HEK293 (cell line): ENCODE results near the gene CFAP99.

Experiments used
- CTCF ChIA-PET: fragments of 350-600 bp; formaldehyde crosslinking; extraction: SDS; loops from one replicate; lab custom pipeline; 2021; ENCODE audit warnings: antibody characterized with exemption; lab: Yijun Ruan, JAX
- POLR2A ChIA-PET: fragments of 300-600 bp; formaldehyde crosslinking; extraction: SDS; loops from one replicate; lab custom pipeline; 2020; ENCODE audit warnings: antibody characterized with exemption, inconsistent platforms; lab: Yijun Ruan, JAX
- H3K27ac ChIP-seq: fragments of 200-500 bp; sonication (Bioruptor generic); 2 replicates; pipeline ENCODE4 v1.5.1; 2014; ENCODE audit warnings: low read depth, low read length, control low read depth, inconsistent platforms; ENCODE audit errors: extremely low read depth
- H3K36me3 ChIP-seq, 2 experiments: fragments of 200-500 bp in 1 of 2; sonication (Bioruptor generic) in 1 of 2; 1 replicate in 1 of 2; 2 replicates in 1 of 2; pipeline ENCODE4 v1.5.1; 2014 to 2017; ENCODE audit warnings: inconsistent platforms in 2 of 2, low read length in 2 of 2; ENCODE audit not compliant: control insufficient read depth in 2 of 2, insufficient read depth in 1 of 2
- H3K4me1 ChIP-seq: fragments of 200-500 bp; sonication (Bioruptor generic); 2 replicates; pipeline ENCODE4 v1.5.1; 2014; ENCODE audit warnings: mild to moderate bottlenecking, low read length, inconsistent platforms; ENCODE audit not compliant: control insufficient read depth, insufficient read depth
- H3K4me3 ChIP-seq: 2 replicates; pipeline ENCODE4 v1.5.1; 2011; ENCODE audit warnings: low read depth, mild to moderate bottlenecking, control low read depth, low read length, moderate library complexity
- H3K9me3 ChIP-seq: fragments of 200-500 bp; sonication (Bioruptor generic); 2 replicates; pipeline ENCODE4 v1.5.1; 2014; ENCODE audit warnings: low read depth, low read length, inconsistent platforms; ENCODE audit not compliant: control insufficient read depth, insufficient read depth
- GLIS1 ChIP-seq: fragments of 450-650 bp; formaldehyde crosslinking; IDR thresholded peaks from 2 replicates; pipeline ENCODE4 v1.5.1; 2016; ENCODE audit warnings: missing biosample characterization, missing genetic modification characterization
- KLF1 ChIP-seq: fragments of 450-650 bp; formaldehyde crosslinking; IDR thresholded peaks from 2 replicates; pipeline ENCODE4 v1.5.1; 2016; ENCODE audit warnings: missing biosample characterization, missing genetic modification characterization
- MYNN ChIP-seq: fragments of 450-650 bp; formaldehyde crosslinking; IDR thresholded peaks from 2 replicates; pipeline ENCODE4 v1.5.1; 2016; ENCODE audit warnings: missing biosample characterization, missing genetic modification characterization, borderline replicate concordance
- SP7 ChIP-seq: fragments of 450-650 bp; formaldehyde crosslinking; IDR thresholded peaks from 2 replicates; pipeline ENCODE4 v1.5.1; 2016; ENCODE audit warnings: missing biosample characterization, missing genetic modification characterization
- ZBTB1 ChIP-seq: fragments of 450-650 bp; formaldehyde crosslinking; IDR thresholded peaks from 2 replicates; pipeline ENCODE4 v1.5.1; 2016; ENCODE audit warnings: missing biosample characterization, missing genetic modification characterization
- ZBTB17 ChIP-seq: fragments of 450-650 bp; formaldehyde crosslinking; IDR thresholded peaks from 2 replicates; pipeline ENCODE4 v1.5.1; 2016; ENCODE audit warnings: missing biosample characterization, missing genetic modification characterization
- ZEB2 ChIP-seq: fragments of 450-650 bp; formaldehyde crosslinking; IDR thresholded peaks from 2 replicates; pipeline ENCODE4 v1.5.1; 2016; ENCODE audit warnings: missing biosample characterization, missing genetic modification characterization
- ZNF121 ChIP-seq: fragments of 450-650 bp; formaldehyde crosslinking; IDR thresholded peaks from 2 replicates; pipeline ENCODE4 v1.5.1; 2016; ENCODE audit warnings: missing biosample characterization, missing genetic modification characterization
- ZNF266 ChIP-seq: fragments of 450-650 bp; formaldehyde crosslinking; IDR thresholded peaks from 2 replicates; pipeline ENCODE4 v1.5.1; 2016; ENCODE audit warnings: missing biosample characterization, missing genetic modification characterization, low read depth
- ZNF350 ChIP-seq: fragments of 450-650 bp; formaldehyde crosslinking; IDR thresholded peaks from 2 replicates; pipeline ENCODE4 v1.5.0; 2017; ENCODE audit warnings: missing biosample characterization, mild to moderate bottlenecking, missing genetic modification characterization
- ZNF501 ChIP-seq: fragments of 450-650 bp; formaldehyde crosslinking; IDR thresholded peaks from 2 replicates; pipeline ENCODE4 v1.5.1; 2016; ENCODE audit warnings: missing biosample characterization, missing genetic modification characterization
- ZNF654 ChIP-seq: fragments of 450-650 bp; formaldehyde crosslinking; IDR thresholded peaks from 2 replicates; pipeline ENCODE4 v1.5.1; 2016; ENCODE audit warnings: low read depth, missing biosample characterization, missing genetic modification characterization
- ZNF768 ChIP-seq: fragments of 450-650 bp; formaldehyde crosslinking; IDR thresholded peaks from 2 replicates; pipeline ENCODE4 v1.5.1; 2018; ENCODE audit warnings: missing biosample characterization, mild to moderate bottlenecking, missing genetic modification characterization
- TF ChIP-seq, protein P1 (sequence below): fragments of 450-650 bp; formaldehyde crosslinking; IDR thresholded peaks from 2 replicates; pipeline ENCODE4 v1.5.1; 2016; ENCODE audit warnings: missing biosample characterization, missing genetic modification characterization, low read depth
- TF ChIP-seq, protein P2 (sequence below): fragments of 450-650 bp; formaldehyde crosslinking; IDR thresholded peaks from 2 replicates; pipeline ENCODE4 v1.5.1; 2016; ENCODE audit warnings: missing biosample characterization, missing genetic modification characterization
- TF ChIP-seq, protein P3 (sequence below): fragments of 450-650 bp; formaldehyde crosslinking; IDR thresholded peaks from 2 replicates; pipeline ENCODE4 v1.5.1; 2016; ENCODE audit warnings: missing biosample characterization, missing genetic modification characterization, borderline replicate concordance
- TF ChIP-seq, protein P4 (sequence below): fragments of 450-650 bp; formaldehyde crosslinking; IDR thresholded peaks from 2 replicates; pipeline ENCODE4 v1.5.1; 2017; ENCODE audit warnings: missing biosample characterization, mild to moderate bottlenecking, missing genetic modification characterization, moderate library complexity
- TF ChIP-seq, protein P5 (sequence below): fragments of 450-650 bp; formaldehyde crosslinking; IDR thresholded peaks from 2 replicates; pipeline ENCODE4 v1.5.1; 2016; ENCODE audit warnings: missing biosample characterization, missing genetic modification characterization
- TF ChIP-seq, protein P6 (sequence below): fragments of 450-650 bp; formaldehyde crosslinking; IDR thresholded peaks from 2 replicates; pipeline ENCODE4 v1.5.1; 2016; ENCODE audit warnings: missing biosample characterization, missing genetic modification characterization

CFAP99 gene

DNA sequence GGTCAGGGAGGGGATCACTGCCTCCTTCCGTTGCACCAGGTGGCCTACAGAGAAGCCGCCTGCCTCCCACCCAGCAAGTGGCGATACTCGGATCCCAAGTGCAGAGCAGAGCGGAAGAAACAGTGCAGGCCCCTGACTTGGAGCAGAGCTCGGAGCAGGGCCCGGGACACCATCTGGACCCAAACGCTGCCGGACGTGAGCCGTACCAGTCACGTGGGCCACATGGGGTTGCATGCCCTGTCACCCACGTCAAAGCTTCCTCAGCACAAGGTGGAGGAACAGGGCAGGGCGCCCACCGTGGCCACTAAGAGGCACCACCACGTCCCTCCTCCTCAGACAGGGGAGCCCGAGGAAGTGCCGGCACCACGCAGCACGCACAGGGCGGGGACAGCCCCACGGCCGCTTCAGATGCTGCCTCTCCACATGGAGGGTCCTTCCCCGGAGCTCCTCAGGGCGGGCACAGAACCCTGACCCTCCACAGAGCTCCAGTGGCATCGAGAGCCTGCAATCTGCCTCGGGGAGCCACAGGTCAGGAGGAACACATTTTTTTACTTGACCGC is 19.0 kb upstream of the CFAP99 start:
- Histone ChIP-seq H3K36me3 (no peaks in the 10 kb centered on the region), H3K27ac (no peak overlapping the region), H3K4me1 (no peaks in the 10 kb centered on the region), H3K9me3 (no peaks in the 10 kb centered on the region), H3K4me3 (no peak overlapping the region)
- TF ChIP-seq MYNN (no peak), ZNF266 (tag by site-specific recombination) (no peak), ZNF350 (tag by site-specific recombination) (no peak), ZBTB17 (tag by site-specific recombination) (no peak), SP7 (tag by site-specific recombination) (no peak), ZNF654 (no peak), ZEB2 (tag by site-specific recombination) (no peak), ZBTB1 (tag by site-specific recombination) (no peak), ZNF121 (tag by site-specific recombination) (no peak)
- TF ChIP-seq, protein P1, sequence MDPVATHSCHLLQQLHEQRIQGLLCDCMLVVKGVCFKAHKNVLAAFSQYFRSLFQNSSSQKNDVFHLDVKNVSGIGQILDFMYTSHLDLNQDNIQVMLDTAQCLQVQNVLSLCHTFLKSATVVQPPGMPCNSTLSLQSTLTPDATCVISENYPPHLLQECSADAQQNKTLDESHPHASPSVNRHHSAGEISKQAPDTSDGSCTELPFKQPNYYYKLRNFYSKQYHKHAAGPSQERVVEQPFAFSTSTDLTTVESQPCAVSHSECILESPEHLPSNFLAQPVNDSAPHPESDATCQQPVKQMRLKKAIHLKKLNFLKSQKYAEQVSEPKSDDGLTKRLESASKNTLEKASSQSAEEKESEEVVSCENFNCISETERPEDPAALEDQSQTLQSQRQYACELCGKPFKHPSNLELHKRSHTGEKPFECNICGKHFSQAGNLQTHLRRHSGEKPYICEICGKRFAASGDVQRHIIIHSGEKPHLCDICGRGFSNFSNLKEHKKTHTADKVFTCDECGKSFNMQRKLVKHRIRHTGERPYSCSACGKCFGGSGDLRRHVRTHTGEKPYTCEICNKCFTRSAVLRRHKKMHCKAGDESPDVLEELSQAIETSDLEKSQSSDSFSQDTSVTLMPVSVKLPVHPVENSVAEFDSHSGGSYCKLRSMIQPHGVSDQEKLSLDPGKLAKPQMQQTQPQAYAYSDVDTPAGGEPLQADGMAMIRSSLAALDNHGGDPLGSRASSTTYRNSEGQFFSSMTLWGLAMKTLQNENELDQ (tag by site-specific recombination): no peak
- TF ChIP-seq, protein P2, sequence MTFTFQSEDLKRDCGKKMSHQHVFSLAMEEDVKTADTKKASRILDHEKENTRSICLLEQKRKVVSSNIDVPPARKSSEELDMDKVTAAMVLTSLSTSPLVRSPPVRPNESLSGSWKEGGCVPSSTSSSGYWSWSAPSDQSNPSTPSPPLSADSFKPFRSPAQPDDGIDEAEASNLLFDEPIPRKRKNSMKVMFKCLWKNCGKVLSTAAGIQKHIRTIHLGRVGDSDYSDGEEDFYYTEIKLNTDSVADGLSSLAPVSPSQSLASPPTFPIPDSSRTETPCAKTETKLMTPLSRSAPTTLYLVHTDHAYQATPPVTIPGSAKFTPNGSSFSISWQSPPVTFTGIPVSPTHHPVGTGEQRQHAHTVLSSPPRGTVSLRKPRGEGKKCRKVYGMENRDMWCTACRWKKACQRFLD (tag by site-specific recombination): no peak
- TF ChIP-seq, protein P3, sequence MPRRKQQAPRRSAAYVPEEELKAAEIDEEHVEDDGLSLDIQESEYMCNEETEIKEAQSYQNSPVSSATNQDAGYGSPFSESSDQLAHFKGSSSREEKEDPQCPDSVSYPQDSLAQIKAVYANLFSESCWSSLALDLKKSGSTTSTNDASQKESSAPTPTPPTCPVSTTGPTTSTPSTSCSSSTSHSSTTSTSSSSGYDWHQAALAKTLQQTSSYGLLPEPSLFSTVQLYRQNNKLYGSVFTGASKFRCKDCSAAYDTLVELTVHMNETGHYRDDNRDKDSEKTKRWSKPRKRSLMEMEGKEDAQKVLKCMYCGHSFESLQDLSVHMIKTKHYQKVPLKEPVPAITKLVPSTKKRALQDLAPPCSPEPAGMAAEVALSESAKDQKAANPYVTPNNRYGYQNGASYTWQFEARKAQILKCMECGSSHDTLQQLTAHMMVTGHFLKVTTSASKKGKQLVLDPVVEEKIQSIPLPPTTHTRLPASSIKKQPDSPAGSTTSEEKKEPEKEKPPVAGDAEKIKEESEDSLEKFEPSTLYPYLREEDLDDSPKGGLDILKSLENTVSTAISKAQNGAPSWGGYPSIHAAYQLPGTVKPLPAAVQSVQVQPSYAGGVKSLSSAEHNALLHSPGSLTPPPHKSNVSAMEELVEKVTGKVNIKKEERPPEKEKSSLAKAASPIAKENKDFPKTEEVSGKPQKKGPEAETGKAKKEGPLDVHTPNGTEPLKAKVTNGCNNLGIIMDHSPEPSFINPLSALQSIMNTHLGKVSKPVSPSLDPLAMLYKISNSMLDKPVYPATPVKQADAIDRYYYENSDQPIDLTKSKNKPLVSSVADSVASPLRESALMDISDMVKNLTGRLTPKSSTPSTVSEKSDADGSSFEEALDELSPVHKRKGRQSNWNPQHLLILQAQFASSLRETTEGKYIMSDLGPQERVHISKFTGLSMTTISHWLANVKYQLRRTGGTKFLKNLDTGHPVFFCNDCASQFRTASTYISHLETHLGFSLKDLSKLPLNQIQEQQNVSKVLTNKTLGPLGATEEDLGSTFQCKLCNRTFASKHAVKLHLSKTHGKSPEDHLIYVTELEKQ: no peak
- TF ChIP-seq, protein P4, sequence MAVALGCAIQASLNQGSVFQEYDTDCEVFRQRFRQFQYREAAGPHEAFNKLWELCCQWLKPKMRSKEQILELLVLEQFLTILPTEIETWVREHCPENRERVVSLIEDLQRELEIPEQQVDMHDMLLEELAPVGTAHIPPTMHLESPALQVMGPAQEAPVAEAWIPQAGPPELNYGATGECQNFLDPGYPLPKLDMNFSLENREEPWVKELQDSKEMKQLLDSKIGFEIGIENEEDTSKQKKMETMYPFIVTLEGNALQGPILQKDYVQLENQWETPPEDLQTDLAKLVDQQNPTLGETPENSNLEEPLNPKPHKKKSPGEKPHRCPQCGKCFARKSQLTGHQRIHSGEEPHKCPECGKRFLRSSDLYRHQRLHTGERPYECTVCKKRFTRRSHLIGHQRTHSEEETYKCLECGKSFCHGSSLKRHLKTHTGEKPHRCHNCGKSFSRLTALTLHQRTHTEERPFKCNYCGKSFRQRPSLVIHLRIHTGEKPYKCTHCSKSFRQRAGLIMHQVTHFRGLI (tag by site-specific recombination): no peak
- CTCF ChIA-PET: interaction anchor here (0.7 kb wide), 1 partner anchor 136 kb away, joined by 3 read pairs; no protein-coding TSS in a partner anchor
- POLR2A ChIA-PET: no interaction called here

DNA sequence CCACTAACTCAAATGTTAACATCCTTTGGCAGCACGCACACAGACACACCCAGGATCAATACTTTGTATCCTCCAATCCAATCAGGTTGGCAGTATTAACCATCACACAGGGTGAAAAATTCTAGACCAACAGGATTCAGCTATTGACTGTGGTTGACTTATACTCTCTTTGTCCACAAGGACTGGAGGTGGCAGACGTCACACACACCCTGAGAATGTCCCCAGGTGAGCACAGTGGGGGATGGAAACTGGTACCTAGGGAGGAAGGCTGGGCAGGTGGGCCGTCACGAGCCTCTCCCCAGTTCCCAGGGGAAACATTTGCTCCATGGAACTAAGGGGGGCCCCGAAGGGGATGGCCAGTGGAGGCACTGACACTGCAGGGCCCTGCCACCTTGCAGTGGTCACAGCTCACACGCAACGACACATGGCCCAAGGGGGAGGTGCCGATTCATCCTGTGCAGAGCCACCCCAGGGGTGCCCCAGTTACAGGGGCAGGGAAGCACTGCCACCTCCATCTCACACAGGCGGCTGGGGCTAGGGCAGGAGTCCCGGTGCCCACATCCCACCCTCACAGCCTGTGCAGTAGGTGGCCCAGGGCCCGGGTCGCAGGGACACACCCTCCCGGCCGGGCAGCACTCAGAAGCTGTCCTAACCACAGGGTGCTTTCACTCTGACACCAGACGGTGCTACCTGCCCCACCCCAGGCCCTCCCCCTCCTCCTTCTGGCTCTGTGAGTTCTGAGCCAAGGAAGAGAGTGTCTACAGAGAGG is 17.7 kb upstream of the CFAP99 start:
- no peaks in the 10 kb centered on the region for H3K9me3 ChIP-seq
- TF ChIP-seq, protein P5, sequence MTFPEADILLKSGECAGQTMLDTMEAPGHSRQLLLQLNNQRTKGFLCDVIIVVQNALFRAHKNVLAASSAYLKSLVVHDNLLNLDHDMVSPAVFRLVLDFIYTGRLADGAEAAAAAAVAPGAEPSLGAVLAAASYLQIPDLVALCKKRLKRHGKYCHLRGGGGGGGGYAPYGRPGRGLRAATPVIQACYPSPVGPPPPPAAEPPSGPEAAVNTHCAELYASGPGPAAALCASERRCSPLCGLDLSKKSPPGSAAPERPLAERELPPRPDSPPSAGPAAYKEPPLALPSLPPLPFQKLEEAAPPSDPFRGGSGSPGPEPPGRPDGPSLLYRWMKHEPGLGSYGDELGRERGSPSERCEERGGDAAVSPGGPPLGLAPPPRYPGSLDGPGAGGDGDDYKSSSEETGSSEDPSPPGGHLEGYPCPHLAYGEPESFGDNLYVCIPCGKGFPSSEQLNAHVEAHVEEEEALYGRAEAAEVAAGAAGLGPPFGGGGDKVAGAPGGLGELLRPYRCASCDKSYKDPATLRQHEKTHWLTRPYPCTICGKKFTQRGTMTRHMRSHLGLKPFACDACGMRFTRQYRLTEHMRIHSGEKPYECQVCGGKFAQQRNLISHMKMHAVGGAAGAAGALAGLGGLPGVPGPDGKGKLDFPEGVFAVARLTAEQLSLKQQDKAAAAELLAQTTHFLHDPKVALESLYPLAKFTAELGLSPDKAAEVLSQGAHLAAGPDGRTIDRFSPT: no peak
- TF ChIP-seq ZNF768 (tag by site-specific recombination) (no peak), KLF1 (tag by site-specific recombination) (peak; percentile 28; the same call in 1 of the 2 replicates), ZNF501 (tag by site-specific recombination) (no peak), GLIS1 (tag by site-specific recombination) (peak; percentile 22; the same call in 1 of the 2 replicates)
- TF ChIP-seq, protein P6, sequence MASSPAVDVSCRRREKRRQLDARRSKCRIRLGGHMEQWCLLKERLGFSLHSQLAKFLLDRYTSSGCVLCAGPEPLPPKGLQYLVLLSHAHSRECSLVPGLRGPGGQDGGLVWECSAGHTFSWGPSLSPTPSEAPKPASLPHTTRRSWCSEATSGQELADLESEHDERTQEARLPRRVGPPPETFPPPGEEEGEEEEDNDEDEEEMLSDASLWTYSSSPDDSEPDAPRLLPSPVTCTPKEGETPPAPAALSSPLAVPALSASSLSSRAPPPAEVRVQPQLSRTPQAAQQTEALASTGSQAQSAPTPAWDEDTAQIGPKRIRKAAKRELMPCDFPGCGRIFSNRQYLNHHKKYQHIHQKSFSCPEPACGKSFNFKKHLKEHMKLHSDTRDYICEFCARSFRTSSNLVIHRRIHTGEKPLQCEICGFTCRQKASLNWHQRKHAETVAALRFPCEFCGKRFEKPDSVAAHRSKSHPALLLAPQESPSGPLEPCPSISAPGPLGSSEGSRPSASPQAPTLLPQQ (tag by site-specific recombination): no peak
- ChIA-PET CTCF (interaction anchor here (1.3 kb wide), 1 partner anchor 12 kb away, joined by 4 read pairs; no protein-coding TSS in a partner anchor), POLR2A (no interaction called here)
- H3K4me3 ChIP-seq: no peak overlapping the region
- H3K36me3 ChIP-seq: no peaks in the 10 kb centered on the region
- no peaks in the 10 kb centered on the region for H3K4me1 ChIP-seq
- H3K27ac ChIP-seq: no peak overlapping the region
